Omental fat pad (tissue), 4 donors: ENCODE data around the gene KIF4B. TPM values are rescaled to one million over a fixed set of nuclear protein-coding genes. Genes with fewer than 3 reads are reported as not detected.

Experiments
- ATAC-seq: fragments of 150-250 bp; one replicate; pipeline ENCODE4 v1.9.1; 2016; ENCODE audit warnings: mild to moderate bottlenecking, moderate library complexity; ENCODE audit not compliant: low FRiP score
- DNase-seq: peaks from one replicate; pipeline ENCODE4 v3.0.0-alpha.2; 2019; ENCODE audit warnings: low spot score
- CTCF ChIP-seq, 3 donors: fragments of 450-650 bp; IDR thresholded peaks; one replicate each; pipeline ENCODE4 v1.5.1; 2016 to 2017; ENCODE audit warnings: antibody characterized with exemption in 3 of 3, mild to moderate bottlenecking in 3 of 3, moderate library complexity in 2 of 3
- total RNA-seq, 4 donors: library from RNA; depleted of rRNA; stranded (reverse); fragments of >200 nt; gene quantifications; one replicate each; pipeline ENCODE4 v1.1.0, GENCODE V29; 2016

KIF4B gene
- total RNA-seq, 4 donors from 2014 or later, result not detected

- no peak for TF ChIP-seq CTCF (IDR thresholded peaks at IDR 0.05)
- DNase-seq (no peak), ATAC-seq (no peak)
Measured at GRCh38 chr5:155008669-155009068, 4.9 kb upstream of the KIF4B start.

GRCh38 chr5:155010881-155011280 lies 2.7 kb upstream of the KIF4B start:
- ATAC-seq (no peak), DNase-seq (no peak)
- no peak for TF ChIP-seq CTCF (IDR thresholded peaks at IDR 0.05)

GRCh38 chr5:155015239-155015638 lies 1.7 kb downstream of the KIF4B start:
- ATAC-seq (no peak), DNase-seq (no peak)
- no peak for TF ChIP-seq CTCF (IDR thresholded peaks at IDR 0.05)

- DNase-seq (no peak), ATAC-seq (no peak)
- TF ChIP-seq CTCF (IDR thresholded peaks at IDR 0.05), result no peak
Measured at GRCh38 chr5:155017610-155018009, 4.1 kb downstream of the KIF4B start.

GRCh38 chr5:155019601-155020226 lies 6.2 kb downstream of the KIF4B start:
- TF ChIP-seq CTCF (IDR thresholded peaks at IDR 0.05), result no peak
- DNase-seq (no peak), ATAC-seq (no peak)

GRCh38 chr5:155021842-155022241 lies 8.3 kb downstream of the KIF4B start:
- ATAC-seq (no peak), DNase-seq (no peak)
- TF ChIP-seq CTCF (IDR thresholded peaks at IDR 0.05), result no peak

GRCh38 chr5:155023320-155023719 lies 9.8 kb downstream of the KIF4B start:
- ATAC-seq (no peak), DNase-seq (no peak)
- no peak for TF ChIP-seq CTCF (IDR thresholded peaks at IDR 0.05)
